A549 treated with ZK216348 at 1 μM for 4 hours (cell line): Measurements from ENCODE around the gene RHEB. TPM values are rescaled to one million over a fixed set of nuclear protein-coding genes. Genes with fewer than 3 reads are reported as not detected.

ENCODE experiments used
- total RNA-seq: library from RNA; stranded (reverse); fragments of 200-300 nt; extraction: Qiagen RNA extraction; gene quantifications from 5 replicates; pipeline ENCODE4 v1.2.3, GENCODE V29; 2022; ENCODE audit warnings: low read depth

Gene RHEB
- 109 to 175 TPM (median 141 TPM) in 5 replicates for total RNA-seq

GRCh38 chr7:151519765-151520418 is at the start of gene RHEB:
TSS of gene RHEB (minus strand) at chr7:151519895. CDS start at chr7:151519511, 384 bp downstream.

GRCh38 chr7:151439855-151440798 is 79.6 kb downstream of the RHEB start, which contains the start of gene CRYGN:
TSS of gene CRYGN (minus strand) at chr7:151440141. CDS start at chr7:151439917, 224 bp downstream.

Other genes starting within 250 kb of the RHEB start
- 38.6 to 67.8 TPM (median 39.0 TPM) in 5 replicates for gene NUB1, start 178.1 kb downstream of the RHEB start, total RNA-seq
- 0.13 to 0.23 TPM (median 0.18 TPM) in 3 of 5 replicates, not detected in the others for gene WDR86, start 109.9 kb downstream of the RHEB start, total RNA-seq
- not detected in 5 replicates for gene CRYGN, start 79.8 kb downstream of the RHEB start, total RNA-seq